Measurements from ENCODE around the gene ITIH3. TPM values are rescaled to one million over a fixed set of nuclear protein-coding genes. Genes with fewer than 3 reads are reported as not detected.

ITIH3 gene
- total RNA-seq, 1 donor from 2014 or later = not detected

- Mint-ChIP-seq H3K4me1 (ENCODE audit: low read depth, unreplicated experiment) (peaks cover 1% of the 10 kb centered on the region), H3K27ac (ENCODE audit: unreplicated experiment) (no peak overlapping the region), H3K27me3 (ENCODE audit: unreplicated experiment) (peaks cover 3% of the 10 kb centered on the region), H3K4me3 (ENCODE audit: unreplicated experiment) (no peak overlapping the region), H3K9me3 (ENCODE audit: unreplicated experiment) (peaks cover 1% of the 10 kb centered on the region), H3K36me3 (ENCODE audit: unreplicated experiment) (no peaks in the 10 kb centered on the region)
- DNase-seq = no peak
- TF ChIP-seq CTCF (IDR thresholded peaks at IDR 0.05; ENCODE audit: partially characterized antibody, unreplicated experiment) = no peak
Measured at GRCh38 chr3:52809662-52810377, 15.2 kb downstream of the ITIH3 start.

GRCh38 chr3:52810923-52811322 lies 16.3 kb downstream of the ITIH3 start:
- H3K4me3 Mint-ChIP-seq (ENCODE audit: unreplicated experiment) = no peak overlapping the region
- H3K36me3 Mint-ChIP-seq (ENCODE audit: unreplicated experiment) = no peaks in the 10 kb centered on the region
- no peaks in the 10 kb centered on the region for H3K4me1 Mint-ChIP-seq (ENCODE audit: low read depth, unreplicated experiment)
- peaks cover 1% of the 10 kb centered on the region for H3K9me3 Mint-ChIP-seq (ENCODE audit: unreplicated experiment)
- no peaks in the 10 kb centered on the region for H3K27me3 Mint-ChIP-seq (ENCODE audit: unreplicated experiment)
- DNase-seq = no peak
- H3K27ac Mint-ChIP-seq (ENCODE audit: unreplicated experiment) = no peak overlapping the region
- no peak for TF ChIP-seq CTCF (IDR thresholded peaks at IDR 0.05; ENCODE audit: partially characterized antibody, unreplicated experiment)

- H3K27me3 Mint-ChIP-seq (ENCODE audit: unreplicated experiment) = no peaks in the 10 kb centered on the region
- no peak overlapping the region for H3K27ac Mint-ChIP-seq (ENCODE audit: unreplicated experiment)
Measured at GRCh38 chr3:52811452-52812011, 16.9 kb downstream of the ITIH3 start.

GRCh38 chr3:52813810-52814209 lies 19.2 kb downstream of the ITIH3 start:
- Mint-ChIP-seq H3K9me3 (ENCODE audit: unreplicated experiment) (peaks cover 5% of the 10 kb centered on the region), H3K27ac (ENCODE audit: unreplicated experiment) (no peak overlapping the region), H3K27me3 (ENCODE audit: unreplicated experiment) (no peaks in the 10 kb centered on the region), H3K4me3 (ENCODE audit: unreplicated experiment) (no peak overlapping the region), H3K36me3 (ENCODE audit: unreplicated experiment) (no peaks in the 10 kb centered on the region), H3K4me1 (ENCODE audit: low read depth, unreplicated experiment) (no peaks in the 10 kb centered on the region)
- TF ChIP-seq CTCF (IDR thresholded peaks at IDR 0.05; ENCODE audit: partially characterized antibody, unreplicated experiment) = no peak
- no peak for DNase-seq

More at GRCh38 chr3:52811452-52812011, 16.9 kb downstream of the ITIH3 start:
- TF ChIP-seq CTCF (IDR thresholded peaks at IDR 0.05; ENCODE audit: partially characterized antibody, unreplicated experiment) = no peak
- peaks cover 1% of the 10 kb centered on the region for H3K9me3 Mint-ChIP-seq (ENCODE audit: unreplicated experiment)
- DNase-seq = no peak
- H3K36me3 Mint-ChIP-seq (ENCODE audit: unreplicated experiment) = no peaks in the 10 kb centered on the region
- no peak overlapping the region for H3K4me3 Mint-ChIP-seq (ENCODE audit: unreplicated experiment)
- H3K4me1 Mint-ChIP-seq (ENCODE audit: low read depth, unreplicated experiment) = no peaks in the 10 kb centered on the region

- no peak overlapping the region for H3K27ac Mint-ChIP-seq (ENCODE audit: unreplicated experiment)
- DNase-seq = no peak
- no peak overlapping the region for H3K4me3 Mint-ChIP-seq (ENCODE audit: unreplicated experiment)
- peaks cover 5% of the 10 kb centered on the region for H3K9me3 Mint-ChIP-seq (ENCODE audit: unreplicated experiment)
- TF ChIP-seq CTCF (IDR thresholded peaks at IDR 0.05; ENCODE audit: partially characterized antibody, unreplicated experiment) = no peak
- H3K27me3 Mint-ChIP-seq (ENCODE audit: unreplicated experiment) = no peaks in the 10 kb centered on the region
- no peaks in the 10 kb centered on the region for H3K36me3 Mint-ChIP-seq (ENCODE audit: unreplicated experiment)
- peaks cover 9% of the 10 kb centered on the region for H3K4me1 Mint-ChIP-seq (ENCODE audit: low read depth, unreplicated experiment)
Measured at GRCh38 chr3:52816199-52816598, 21.6 kb downstream of the ITIH3 start.

All from glutamatergic neuron (in vitro differentiated cells).